GM12878 (cell line): ENCODE measurements around the gene GNG12. TPM values are rescaled to one million over a fixed set of nuclear protein-coding genes. Genes with fewer than 3 reads are reported as not detected.
A peak's percentile ranks its signal among the peaks of the same experiment; 100 is the strongest.

Experiments used
- ATAC-seq: fragments of 200-7000 bp; cut with Tn5 transposase; 3 replicates; pipeline ENCODE4 v1.9.1; 2020; ENCODE audit warnings: mild to moderate bottlenecking, moderate library complexity
- BruUV-seq: library from RNA; stranded (reverse); fragments of 400-500 nt; replicated peaks from 2 replicates; lab custom pipeline; 2021; lab: Mats Ljungman, UMichigan
- CTCF ChIA-PET: fragments of 300-600 bp; sonication (Branson Sonifier 250); formaldehyde crosslinking; extraction: SDS; loops from one replicate; lab custom pipeline; 2021; ENCODE audit warnings: inconsistent platforms; lab: Yijun Ruan, JAX
- POLR2A ChIA-PET: fragments of 350-600 bp; formaldehyde crosslinking; extraction: SDS; loops from one replicate; lab custom pipeline; 2021; ENCODE audit warnings: inconsistent platforms; lab: Charles Lee
- RAD21 ChIA-PET: fragments of 300-600 bp; sonication (Branson Sonifier 250); formaldehyde crosslinking; loops from one replicate; lab custom pipeline; 2023; ENCODE audit warnings: antibody characterized with exemption; ENCODE audit not compliant: unreplicated experiment; lab: Charles Lee
- SMC1A ChIA-PET: fragments of 300-600 bp; sonication (Branson Sonifier 250); formaldehyde crosslinking; loops from one replicate; lab custom pipeline; 2023; ENCODE audit not compliant: unreplicated experiment, uncharacterized antibody; lab: Charles Lee
- DNase-seq: peaks from one replicate; pipeline ENCODE4 v3.0.0-alpha.2; 2011; ENCODE audit warnings: low read depth, low spot score
- FAIRE-seq: peaks from 3 replicates; lab custom pipeline; 2011; peaks lifted over from hg19 to GRCh38; lab: Jason Lieb, UNC
- H2AFZ ChIP-seq: 2 replicates; pipeline ENCODE4 v1.6.0; 2011; ENCODE audit warnings: low read depth, low read length, control low read depth; ENCODE audit not compliant: control insufficient read depth
- H3K27ac ChIP-seq: 2 replicates; pipeline ENCODE4 v1.5.1; 2011; ENCODE audit warnings: control low read depth; ENCODE audit not compliant: control insufficient read depth, insufficient read depth
- H3K27me3 ChIP-seq, 2 experiments: replicated peaks in 1 of 2; 2 replicates each; pipeline versions ENCODE4 v1.6.0 to v1.6.1; 2011; ENCODE audit warnings: low read length in 1 of 2; ENCODE audit not compliant: control insufficient read depth in 2 of 2, insufficient read depth in 2 of 2
- H3K36me3 ChIP-seq, 2 experiments: 2 replicates each; pipeline ENCODE4 v1.5.1; 2011; ENCODE audit warnings: low read length in 1 of 2; ENCODE audit not compliant: control insufficient read depth in 2 of 2, insufficient read depth in 2 of 2
- H3K4me1 ChIP-seq: 2 replicates; pipeline ENCODE4 v1.6.1; 2011; ENCODE audit warnings: mild to moderate bottlenecking, low read length, moderate library complexity, mixed read lengths; ENCODE audit not compliant: control insufficient read depth, insufficient read depth
- H3K4me2 ChIP-seq: 2 replicates; pipeline ENCODE4 v1.6.0; 2011; ENCODE audit warnings: control low read depth; ENCODE audit not compliant: control insufficient read depth, insufficient read depth
- H3K4me3 ChIP-seq: fragments of 200-600 bp; sonication (generic); 2 replicates; pipeline ENCODE4 v1.5.1; 2016
- H3K79me2 ChIP-seq: 2 replicates; pipeline ENCODE4 v1.6.0; 2011; ENCODE audit warnings: low read length; ENCODE audit not compliant: control insufficient read depth, insufficient read depth
- H3K9ac ChIP-seq: 2 replicates; pipeline ENCODE4 v1.8.0; 2011; ENCODE audit warnings: low read length, control low read depth, mixed read lengths; ENCODE audit not compliant: control insufficient read depth, insufficient read depth
- H3K9me3 ChIP-seq: replicated peaks from 3 replicates; pipeline ENCODE4 v1.5.1; 2011; ENCODE audit warnings: mild to moderate bottlenecking, low read length; ENCODE audit not compliant: control insufficient read depth, insufficient read depth
- H4K20me1 ChIP-seq: 2 replicates; pipeline ENCODE4 v1.6.0; 2011; ENCODE audit not compliant: control insufficient read depth, insufficient read depth
- BHLHE40 ChIP-seq, 2 experiments: fragments of 450-650 bp in 1 of 2; IDR thresholded peaks; 2 replicates each; pipeline ENCODE4 v1.6.1; 2011 to 2017; ENCODE audit warnings: low read depth in 2 of 2, borderline replicate concordance in 1 of 2, improper control_type of control experiment in 1 of 2, low read length in 1 of 2, mild to moderate bottlenecking in 1 of 2
- BRCA1 ChIP-seq: IDR thresholded peaks from 2 replicates; pipeline ENCODE4 v1.6.1; 2011; ENCODE audit warnings: low read depth, low read length, improper control_type of control experiment
- CREM ChIP-seq: IDR thresholded peaks from 2 replicates; pipeline ENCODE4 v1.6.1; 2014; ENCODE audit warnings: antibody characterized with exemption, low read depth
- FOXK2 ChIP-seq: fragments of 450-650 bp; IDR thresholded peaks from 2 replicates; pipeline ENCODE4 v1.6.1; 2017; ENCODE audit warnings: mild to moderate bottlenecking, moderate library complexity
- GATAD2B ChIP-seq: fragments of 450-650 bp; conservative IDR thresholded peaks from 2 replicates; pipeline ENCODE4 v1.6.1; 2017; ENCODE audit warnings: low read depth, mild to moderate bottlenecking, moderate library complexity
- NBN ChIP-seq: fragments of 450-650 bp; IDR thresholded peaks from 2 replicates; pipeline ENCODE4 v1.6.1; 2016
- NFIC ChIP-seq: IDR thresholded peaks from 2 replicates; pipeline ENCODE4 v1.6.1; 2012; ENCODE audit warnings: low read depth, mild to moderate bottlenecking, inconsistent platforms, low read length, moderate library complexity
- PAX5 ChIP-seq: IDR thresholded peaks from 2 replicates; pipeline ENCODE4 v1.6.1; 2011; ENCODE audit warnings: low read depth, low read length, borderline replicate concordance
- SRF ChIP-seq, 2 experiments: IDR thresholded peaks; 2 replicates each; pipeline ENCODE4 v1.6.1; 2011; ENCODE audit warnings: low read depth in 2 of 2, low read length in 2 of 2, mild to moderate bottlenecking in 1 of 2, moderate library complexity in 1 of 2
- TCF12 ChIP-seq: IDR thresholded peaks from 2 replicates; pipeline ENCODE4 v1.6.1; 2011; ENCODE audit warnings: low read depth, mild to moderate bottlenecking, low read length
- WRNIP1 ChIP-seq: IDR thresholded peaks from 2 replicates; pipeline ENCODE4 v1.6.1; 2011; ENCODE audit warnings: low read depth, low read length, improper control_type of control experiment, borderline replicate concordance
- ZNF274 ChIP-seq: IDR thresholded peaks from one replicate; pipeline ENCODE4 v1.8.0; 2011; ENCODE audit not compliant: insufficient read length, insufficient read depth
- WGBS: methylation state at CpG from one replicate; pipeline ENCODE4 v1.1.6; 2016; ENCODE audit warnings: low lambda C conversion rate; ENCODE audit not compliant: insufficient replicate concordance, insufficient coverage; ENCODE audit errors: missing lambda C conversion rate; 5-methylcytosine and 5-hydroxymethylcytosine counted together
- in situ Hi-C: fragments of 300-500 bp; cut with MboI; formaldehyde crosslinking; loops from 9 replicates; pipeline ENCODE4 v1.14.3; 2018; ENCODE audit warnings: mixed read lengths
- intact Hi-C: fragments of 100-400 bp; cut with micrococcal nuclease; formaldehyde crosslinking; loops from one replicate; pipeline ENCODE4 v1.14.2; 2022; ENCODE audit not compliant: unreplicated experiment
- polyA plus RNA-seq, 11 experiments: library from polyadenylated mRNA; depleted of rRNA in 4 of 11; unstranded in 6 of 11; stranded (reverse) in 5 of 11; fragments of >200 nt; fragmentation: Nextera tagmentation in 4 of 11; fragmentation: Illumina TruSeq in 1 of 11; extraction: Ambion mirVana in 4 of 11; extraction: Trizol in 1 of 11; gene quantifications; 1 replicate in 1 of 11; 2 replicates in 10 of 11; pipeline versions ENCODE4 v1.2.1 to v1.2.3, GENCODE V29; 2011 to 2016; ENCODE audit warnings: inconsistent platforms in 2 of 11, missing spikeins in 2 of 11, low read depth in 1 of 11
- total RNA-seq, 4 experiments: library from RNA; depleted of rRNA in 3 of 4; stranded (reverse); fragments of >200 nt in 3 of 4; fragmentation: Illumina TruSeq in 1 of 4; extraction: Trizol in 1 of 4; gene quantifications; 2 replicates each; pipeline versions ENCODE4 v1.2.1 to v1.2.3, GENCODE V29; 2013 to 2021
- TF ChIP-seq, protein P1 (sequence below): IDR thresholded peaks from 2 replicates; pipeline ENCODE4 v1.6.1; 2012; ENCODE audit warnings: low read length, inconsistent platforms
- TF ChIP-seq, protein P2 (sequence below): IDR thresholded peaks from 2 replicates; pipeline ENCODE4 v1.6.1; 2011; ENCODE audit warnings: low read depth, low read length, improper control_type of control experiment, borderline replicate concordance
- TF ChIP-seq, protein P3 (sequence below): fragments of 450-650 bp; IDR thresholded peaks from 2 replicates; pipeline ENCODE4 v1.6.1; 2018; ENCODE audit warnings: mild to moderate bottlenecking, low read depth, moderate library complexity; ENCODE audit not compliant: partially characterized antibody
- TF ChIP-seq, protein P4 (sequence below): fragments of 450-650 bp; conservative IDR thresholded peaks from 2 replicates; pipeline ENCODE4 v1.6.1; 2017; ENCODE audit warnings: mild to moderate bottlenecking, moderate library complexity

GNG12 gene
- total and polyA plus RNA-seq, 10 of the 15 experiments (the other 5 are each of a cell fraction or from before 2014, with no cell fraction given): 0.22 to 32.8 (median 0.35) TPM

DNA sequence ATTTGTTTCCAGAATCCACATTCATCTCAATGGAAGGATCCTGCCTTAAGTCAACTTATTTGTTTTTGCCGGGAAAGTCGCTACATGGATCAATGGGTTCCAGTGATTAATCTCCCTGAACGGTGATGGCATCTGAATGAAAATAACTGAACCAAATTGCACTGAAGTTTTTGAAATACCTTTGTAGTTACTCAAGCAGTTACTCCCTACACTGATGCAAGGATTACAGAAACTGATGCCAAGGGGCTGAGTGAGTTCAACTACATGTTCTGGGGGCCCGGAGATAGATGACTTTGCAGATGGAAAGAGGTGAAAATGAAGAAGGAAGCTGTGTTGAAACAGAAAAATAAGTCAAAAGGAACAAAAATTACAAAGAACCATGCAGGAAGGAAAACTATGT, 145.6 kb downstream of the GNG12 start:
- FAIRE-seq (no peak), DNase-seq (no peak)
- 82% methylated on average over 4 of the region's 4 CpGs for WGBS
- TF ChIP-seq, protein P1, sequence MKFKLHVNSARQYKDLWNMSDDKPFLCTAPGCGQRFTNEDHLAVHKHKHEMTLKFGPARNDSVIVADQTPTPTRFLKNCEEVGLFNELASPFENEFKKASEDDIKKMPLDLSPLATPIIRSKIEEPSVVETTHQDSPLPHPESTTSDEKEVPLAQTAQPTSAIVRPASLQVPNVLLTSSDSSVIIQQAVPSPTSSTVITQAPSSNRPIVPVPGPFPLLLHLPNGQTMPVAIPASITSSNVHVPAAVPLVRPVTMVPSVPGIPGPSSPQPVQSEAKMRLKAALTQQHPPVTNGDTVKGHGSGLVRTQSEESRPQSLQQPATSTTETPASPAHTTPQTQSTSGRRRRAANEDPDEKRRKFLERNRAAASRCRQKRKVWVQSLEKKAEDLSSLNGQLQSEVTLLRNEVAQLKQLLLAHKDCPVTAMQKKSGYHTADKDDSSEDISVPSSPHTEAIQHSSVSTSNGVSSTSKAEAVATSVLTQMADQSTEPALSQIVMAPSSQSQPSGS: no peak
- TF ChIP-seq TCF12: no peak
- TF ChIP-seq PAX5: no peak
- TF ChIP-seq BRCA1: no peak
- TF ChIP-seq, protein P2, sequence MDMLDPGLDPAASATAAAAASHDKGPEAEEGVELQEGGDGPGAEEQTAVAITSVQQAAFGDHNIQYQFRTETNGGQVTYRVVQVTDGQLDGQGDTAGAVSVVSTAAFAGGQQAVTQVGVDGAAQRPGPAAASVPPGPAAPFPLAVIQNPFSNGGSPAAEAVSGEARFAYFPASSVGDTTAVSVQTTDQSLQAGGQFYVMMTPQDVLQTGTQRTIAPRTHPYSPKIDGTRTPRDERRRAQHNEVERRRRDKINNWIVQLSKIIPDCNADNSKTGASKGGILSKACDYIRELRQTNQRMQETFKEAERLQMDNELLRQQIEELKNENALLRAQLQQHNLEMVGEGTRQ: no peak
- TF ChIP-seq FOXK2: no peak
- TF ChIP-seq CREM: no peak
- no peak for TF ChIP-seq SRF (IDR thresholded peaks at IDR 0.05; ENCODE audit: low read depth in 2 of 2, low read length in 2 of 2)
- TF ChIP-seq NBN: no peak
- TF ChIP-seq NFIC: no peak
- TF ChIP-seq, protein P3, sequence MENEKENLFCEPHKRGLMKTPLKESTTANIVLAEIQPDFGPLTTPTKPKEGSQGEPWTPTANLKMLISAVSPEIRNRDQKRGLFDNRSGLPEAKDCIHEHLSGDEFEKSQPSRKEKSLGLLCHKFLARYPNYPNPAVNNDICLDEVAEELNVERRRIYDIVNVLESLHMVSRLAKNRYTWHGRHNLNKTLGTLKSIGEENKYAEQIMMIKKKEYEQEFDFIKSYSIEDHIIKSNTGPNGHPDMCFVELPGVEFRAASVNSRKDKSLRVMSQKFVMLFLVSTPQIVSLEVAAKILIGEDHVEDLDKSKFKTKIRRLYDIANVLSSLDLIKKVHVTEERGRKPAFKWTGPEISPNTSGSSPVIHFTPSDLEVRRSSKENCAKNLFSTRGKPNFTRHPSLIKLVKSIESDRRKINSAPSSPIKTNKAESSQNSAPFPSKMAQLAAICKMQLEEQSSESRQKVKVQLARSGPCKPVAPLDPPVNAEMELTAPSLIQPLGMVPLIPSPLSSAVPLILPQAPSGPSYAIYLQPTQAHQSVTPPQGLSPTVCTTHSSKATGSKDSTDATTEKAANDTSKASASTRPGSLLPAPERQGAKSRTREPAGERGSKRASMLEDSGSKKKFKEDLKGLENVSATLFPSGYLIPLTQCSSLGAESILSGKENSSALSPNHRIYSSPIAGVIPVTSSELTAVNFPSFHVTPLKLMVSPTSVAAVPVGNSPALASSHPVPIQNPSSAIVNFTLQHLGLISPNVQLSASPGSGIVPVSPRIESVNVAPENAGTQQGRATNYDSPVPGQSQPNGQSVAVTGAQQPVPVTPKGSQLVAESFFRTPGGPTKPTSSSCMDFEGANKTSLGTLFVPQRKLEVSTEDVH: no peak
- no peak for TF ChIP-seq WRNIP1
- no peak for TF ChIP-seq BHLHE40 (IDR thresholded peaks at IDR 0.05; ENCODE audit: borderline replicate concordance in 1 of 2, low read depth in 2 of 2, low read length in 1 of 2)
- TF ChIP-seq, protein P4, sequence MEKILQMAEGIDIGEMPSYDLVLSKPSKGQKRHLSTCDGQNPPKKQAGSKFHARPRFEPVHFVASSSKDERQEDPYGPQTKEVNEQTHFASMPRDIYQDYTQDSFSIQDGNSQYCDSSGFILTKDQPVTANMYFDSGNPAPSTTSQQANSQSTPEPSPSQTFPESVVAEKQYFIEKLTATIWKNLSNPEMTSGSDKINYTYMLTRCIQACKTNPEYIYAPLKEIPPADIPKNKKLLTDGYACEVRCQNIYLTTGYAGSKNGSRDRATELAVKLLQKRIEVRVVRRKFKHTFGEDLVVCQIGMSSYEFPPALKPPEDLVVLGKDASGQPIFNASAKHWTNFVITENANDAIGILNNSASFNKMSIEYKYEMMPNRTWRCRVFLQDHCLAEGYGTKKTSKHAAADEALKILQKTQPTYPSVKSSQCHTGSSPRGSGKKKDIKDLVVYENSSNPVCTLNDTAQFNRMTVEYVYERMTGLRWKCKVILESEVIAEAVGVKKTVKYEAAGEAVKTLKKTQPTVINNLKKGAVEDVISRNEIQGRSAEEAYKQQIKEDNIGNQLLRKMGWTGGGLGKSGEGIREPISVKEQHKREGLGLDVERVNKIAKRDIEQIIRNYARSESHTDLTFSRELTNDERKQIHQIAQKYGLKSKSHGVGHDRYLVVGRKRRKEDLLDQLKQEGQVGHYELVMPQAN: no peak
- TF ChIP-seq GATAD2B: no peak
- TF ChIP-seq ZNF274: no peak

More for the DNA sequence above, 145.6 kb downstream of the GNG12 start:
- intact Hi-C loops (loop anchor here (2.0 to 10.0 kb wide), 5 partner anchors 45 to 353 kb away; partner anchors contain the start of gene SERBP1), in situ Hi-C loops (no loop called here)
- no peaks in the 10 kb centered on the region for H4K20me1 ChIP-seq
- no peak overlapping the region for H2AFZ ChIP-seq
- H3K79me2 ChIP-seq: peaks cover 25% of the 10 kb centered on the region
- peak overlapping the region; percentile 81; the same call in 1 of the 2 replicates for H3K4me3 ChIP-seq
- peak overlapping the region; percentile 93; the same call in 1 of the 2 replicates for H3K4me2 ChIP-seq
- no peak overlapping the region for H3K27ac ChIP-seq
- H3K36me3 ChIP-seq: 0 out of 4 replicates have a peak, but pooled peaks cover 0 to 3% of the 10 kb centered on the region in 2 experiments
- peaks cover 0 to 2% of the 10 kb centered on the region in 2 experiments; a peak in 2 of 4 replicates for H3K27me3 ChIP-seq
- H3K9me3 ChIP-seq: no peaks in the 10 kb centered on the region; the same call in 2 of the 3 replicates
- RAD21 ChIA-PET: interaction anchor here (1.1 to 11.0 kb wide), 5 partner anchors 46 to 152 kb away, joined by 3 to 225 read pairs (median 6); no protein-coding TSS in a partner anchor
- peaks cover 8% of the 10 kb centered on the region for H3K4me1 ChIP-seq
- SMC1A ChIA-PET: interaction anchor here (1.1 to 11.4 kb wide), 8 partner anchors 22 to 141 kb away, joined by 3 to 197 read pairs (median 4); no protein-coding TSS in a partner anchor
- BruUV-seq: TSS peak; percentile 70
- H3K9ac ChIP-seq: peak overlapping the region; percentile 21; the same call in 1 of the 2 replicates
- ATAC-seq: no peak
- POLR2A ChIA-PET: interaction anchor here (1.1 to 2.1 kb wide), 2 partner anchors 17 to 66 kb away, joined by 3 to 4 read pairs; no protein-coding TSS in a partner anchor
- CTCF ChIA-PET: interaction anchor here (0.6 to 8.6 kb wide), 11 partner anchors 10 to 152 kb away, joined by 3 to 107 read pairs (median 3); no protein-coding TSS in a partner anchor
